Measurements from ENCODE around the gene GAD2.

The GAD2 gene

DNA sequence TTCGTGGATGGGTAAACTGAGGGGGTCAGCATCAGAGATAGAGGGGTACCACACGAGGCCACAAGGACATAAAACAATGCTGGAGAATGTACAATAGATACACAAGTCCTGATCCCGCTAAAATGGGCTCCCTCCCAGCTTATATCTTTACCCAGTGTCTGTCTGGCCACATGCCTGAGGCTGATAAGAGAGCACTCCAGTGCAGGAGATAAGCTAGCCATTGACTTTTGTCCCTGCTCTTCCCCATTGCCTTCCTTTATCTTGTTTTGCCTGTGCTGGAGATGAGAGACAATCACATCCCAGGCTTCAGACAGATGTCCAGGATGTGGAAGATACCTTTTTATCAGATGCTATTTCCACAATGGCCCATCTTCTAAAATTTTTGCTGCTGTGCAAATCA, 6.0 kb downstream of the GAD2 start:
- no peak for DNase-seq (ENCODE audit: low spot score)

DNA sequence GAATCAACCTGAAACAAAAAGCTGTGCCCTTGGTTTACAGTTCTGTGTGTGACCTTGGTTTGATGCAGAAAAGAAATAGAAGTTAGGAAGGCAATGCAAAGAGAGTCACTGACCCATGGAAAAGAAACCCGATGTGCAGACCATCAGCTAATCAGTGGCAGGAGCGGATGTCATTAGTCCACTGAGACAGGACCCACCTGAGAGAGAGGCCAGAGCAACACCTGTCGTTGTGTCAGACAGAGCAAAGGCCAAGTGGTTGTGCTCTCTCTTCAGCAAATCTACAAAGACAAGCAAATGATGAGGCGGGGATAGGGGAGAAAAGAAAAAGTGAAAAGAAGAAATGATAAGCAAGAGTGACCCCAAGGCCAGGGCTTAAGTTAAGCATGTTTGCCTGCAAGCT, 8.7 kb downstream of the GAD2 start:
- DNase-seq (ENCODE audit: low spot score), result no peak

GRCh38 chr10:26227786-26228185, 11.2 kb downstream of the GAD2 start:
- no peak for DNase-seq (ENCODE audit: low spot score)

DNA sequence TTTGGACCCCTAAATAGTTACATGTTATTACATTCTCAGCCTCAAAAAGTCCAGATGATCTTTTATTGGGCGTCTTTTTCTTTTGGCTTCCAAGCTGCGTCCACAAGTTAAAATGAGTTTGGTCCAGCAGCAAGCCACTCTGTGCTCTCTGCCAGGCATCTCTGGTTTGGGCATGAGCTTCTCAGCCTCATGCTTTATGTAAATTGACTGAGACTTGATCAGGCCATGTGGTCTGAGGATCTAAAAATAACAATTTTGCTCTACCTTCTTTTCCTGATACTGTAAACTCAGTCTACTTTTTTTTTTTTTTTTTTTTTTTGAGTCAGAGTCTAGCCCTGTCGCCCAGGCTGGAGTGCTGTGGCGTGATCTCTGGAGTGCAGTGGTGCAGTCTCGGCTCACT, 15.6 kb downstream of the GAD2 start:
- DNase-seq (ENCODE audit: low spot score), result no peak

DNA sequence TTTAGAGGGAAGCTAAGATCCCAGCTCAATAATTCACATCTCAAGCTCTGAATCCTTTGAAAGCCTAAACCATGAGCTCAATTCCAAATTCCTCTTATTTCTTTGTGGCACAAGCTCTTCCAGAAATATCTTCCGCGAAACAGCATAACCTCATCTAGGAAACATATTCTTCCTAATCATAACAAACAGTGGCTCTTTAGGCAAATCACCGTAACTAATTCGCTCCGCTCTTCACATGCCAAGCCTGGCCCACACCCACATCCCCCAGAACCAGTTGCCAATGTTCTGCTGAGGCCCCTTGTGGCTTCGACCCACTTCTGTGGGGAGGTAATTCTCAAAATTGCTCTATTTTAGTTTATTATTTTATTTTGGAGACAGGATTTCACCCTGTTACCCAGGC, 19.2 kb downstream of the GAD2 start:
- DNase-seq (ENCODE audit: low spot score), result no peak

- DNase-seq (ENCODE audit: low spot score), result no peak
These were observed 21.8 kb downstream of the GAD2 start for GRCh38 chr10:26238378-26238777.

DNA sequence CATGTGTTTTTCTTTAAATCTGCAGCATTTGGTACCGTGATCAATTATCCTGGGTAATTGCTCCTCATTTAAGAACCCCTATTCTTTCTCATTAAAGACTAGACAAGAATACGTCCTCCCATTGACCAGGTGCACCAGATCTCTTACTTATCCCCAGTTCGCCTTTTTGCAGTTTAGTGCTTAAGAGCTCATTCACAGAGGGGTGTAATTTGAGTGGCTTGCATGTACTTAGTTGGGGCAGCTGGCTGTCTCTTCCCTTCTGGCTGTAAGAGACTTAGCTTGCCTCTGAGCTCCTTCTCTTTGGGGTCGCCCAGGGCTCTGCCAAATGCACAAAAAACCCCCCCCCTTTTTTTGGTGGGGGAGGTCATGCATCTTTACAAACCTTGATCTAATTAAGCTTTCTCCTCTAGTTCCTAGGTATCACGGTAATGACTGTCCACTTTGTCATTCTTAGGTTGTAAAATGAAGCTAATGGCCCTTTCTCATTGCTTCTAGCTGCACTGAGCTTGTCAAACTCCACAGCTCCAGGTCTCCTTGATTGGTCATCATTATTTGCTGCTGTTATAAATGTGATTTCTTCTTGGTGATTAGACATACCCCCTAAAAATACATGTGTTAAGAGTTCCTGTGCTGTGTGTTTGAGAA, 26.3 kb downstream of the GAD2 start:
- DNase-seq (ENCODE audit: low spot score), result no peak

DNA sequence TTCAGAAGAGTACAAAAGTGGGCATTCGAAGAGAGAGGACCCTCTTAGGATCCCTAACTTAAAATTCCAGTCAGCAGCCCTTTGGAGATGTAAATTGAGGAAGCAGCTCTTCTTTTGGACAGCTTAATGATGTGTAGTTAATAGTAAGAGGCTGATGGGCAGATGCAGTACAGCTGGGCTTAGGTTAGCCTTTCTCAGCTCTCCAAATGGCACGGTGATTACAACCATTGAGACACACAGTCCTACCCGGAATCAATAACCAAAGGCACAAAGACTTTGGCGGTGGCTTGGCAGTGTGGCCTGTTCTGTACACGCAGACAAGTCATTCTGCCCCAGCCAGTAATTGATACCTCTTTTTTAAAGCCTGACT, 26.8 kb downstream of the GAD2 start:
- no peak for DNase-seq (ENCODE audit: low spot score)

DNA sequence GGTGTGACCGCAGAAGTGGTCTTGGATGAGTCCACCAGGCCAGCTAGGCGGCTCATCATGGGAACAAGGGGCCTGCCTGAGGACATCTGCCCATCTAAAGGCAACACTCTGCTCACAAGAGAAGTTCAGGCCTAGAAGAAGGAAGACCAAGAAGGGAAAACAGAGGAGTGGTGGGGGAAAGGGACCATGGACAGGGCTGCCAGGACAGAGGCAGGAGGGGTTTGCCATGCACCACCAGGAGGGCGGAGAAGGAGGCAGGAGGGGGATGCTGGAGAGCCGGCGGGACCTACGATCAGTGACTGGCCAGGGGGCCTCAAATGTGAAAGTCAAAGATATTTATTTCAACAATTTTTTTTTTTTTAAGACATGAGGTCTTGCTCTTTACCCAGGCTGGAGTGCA, 33.1 kb downstream of the GAD2 start:
- DNase-seq (ENCODE audit: low spot score), result no peak

DNA sequence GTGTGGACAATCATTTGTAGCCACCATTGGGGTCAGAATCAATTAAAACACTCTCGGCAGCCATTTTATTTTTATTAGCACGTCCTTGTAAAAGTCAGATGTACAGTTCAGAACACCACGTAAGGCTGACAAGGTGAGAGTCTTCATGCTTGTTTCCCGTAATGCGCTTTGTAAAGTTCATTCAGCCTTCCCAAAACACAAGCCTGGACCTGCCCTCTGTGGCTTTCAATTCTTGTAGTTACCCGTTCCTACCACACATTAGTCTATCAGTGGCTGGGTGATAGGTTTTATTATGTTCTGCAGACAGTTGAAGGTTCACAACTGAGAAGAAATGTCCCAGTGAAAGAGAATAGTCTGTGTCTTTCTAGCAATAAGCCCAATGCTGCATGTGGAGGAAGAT, 35.4 kb downstream of the GAD2 start:
- no peak for DNase-seq (ENCODE audit: low spot score)

DNA sequence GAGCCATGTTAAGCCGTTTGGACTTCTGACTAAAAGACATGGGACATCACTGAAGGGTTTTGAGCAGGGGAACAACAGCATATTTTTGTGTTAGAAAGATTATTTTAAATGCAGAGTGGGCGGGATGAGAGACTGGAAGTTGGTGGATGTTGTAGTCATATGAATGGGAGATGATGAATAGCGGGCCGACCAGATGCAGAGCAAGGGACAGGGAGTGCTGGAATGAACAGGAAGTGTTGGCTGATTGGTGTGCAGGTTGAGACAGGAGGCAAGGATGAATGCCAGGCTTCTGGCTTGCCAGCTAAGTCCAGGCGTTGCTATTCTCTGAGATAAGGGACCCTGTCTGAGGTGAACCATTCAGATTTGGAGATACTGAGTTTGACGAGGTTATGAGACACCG, 38.0 kb downstream of the GAD2 start:
- DNase-seq (ENCODE audit: low spot score), result no peak

DNA sequence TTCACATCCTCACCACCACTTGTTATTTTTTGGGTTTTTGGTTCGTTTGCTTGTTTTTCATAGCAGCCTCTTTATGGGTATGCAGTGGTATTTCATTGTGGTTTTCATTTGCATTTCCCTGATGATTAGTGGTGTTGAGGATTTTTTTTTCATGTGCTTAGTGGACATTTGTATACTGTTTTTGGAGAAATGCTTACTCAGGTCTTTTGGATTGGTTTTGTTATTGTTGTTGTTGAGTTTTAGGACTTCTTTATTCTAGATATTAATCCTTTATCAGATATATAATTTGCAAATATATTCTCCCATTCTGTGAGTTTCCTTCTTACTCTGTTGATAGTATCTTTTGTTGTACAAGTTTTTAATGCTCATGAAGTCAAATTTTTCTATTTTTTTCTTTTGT, 42.8 kb downstream of the GAD2 start:
- no peak for DNase-seq (ENCODE audit: low spot score)

- DNase-seq (ENCODE audit: low spot score), result no peak
These were observed 53.2 kb downstream of the GAD2 start for GRCh38 chr10:26269754-26270153.

DNA sequence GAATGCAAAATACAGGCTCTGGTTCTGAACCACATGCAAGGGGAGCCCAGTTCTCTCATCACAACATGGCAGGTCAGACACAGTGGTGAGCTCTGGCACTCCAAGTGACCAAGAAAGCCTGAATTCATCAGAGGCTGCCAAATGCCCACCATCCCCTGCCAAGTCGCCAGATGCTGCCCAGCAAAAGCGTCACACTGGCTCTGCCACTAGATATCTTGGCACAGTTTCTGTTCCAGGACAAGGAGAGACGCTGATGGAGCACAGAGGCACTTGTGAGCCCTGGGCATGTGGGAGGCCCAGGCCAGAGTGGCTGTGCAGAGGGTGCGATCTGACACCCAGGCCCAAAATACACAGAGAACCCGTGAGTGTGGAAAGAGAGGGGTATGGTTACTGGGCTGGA, 57.8 kb downstream of the GAD2 start:
- DNase-seq (ENCODE audit: low spot score), result peak; percentile 50

DNA sequence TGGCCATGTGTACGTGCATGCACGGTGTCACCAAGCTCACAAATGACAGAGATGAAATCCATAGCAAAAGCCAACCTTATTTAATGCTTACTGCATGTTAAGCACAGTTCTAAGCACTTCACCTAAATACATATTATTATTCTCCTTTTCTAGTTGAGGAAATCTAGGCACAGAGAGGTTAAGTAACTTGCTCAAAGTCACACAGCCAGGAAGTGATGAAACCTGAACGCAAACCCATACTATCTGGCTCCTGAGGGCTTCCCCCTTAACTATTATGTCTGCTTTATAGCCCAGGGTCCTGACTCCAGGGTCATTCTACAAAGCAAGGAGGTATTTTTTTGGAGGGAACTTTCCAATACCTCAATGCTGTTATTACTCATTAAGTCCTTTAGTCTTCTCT, 61.7 kb downstream of the GAD2 start:
- no peak for DNase-seq (ENCODE audit: low spot score)

DNA sequence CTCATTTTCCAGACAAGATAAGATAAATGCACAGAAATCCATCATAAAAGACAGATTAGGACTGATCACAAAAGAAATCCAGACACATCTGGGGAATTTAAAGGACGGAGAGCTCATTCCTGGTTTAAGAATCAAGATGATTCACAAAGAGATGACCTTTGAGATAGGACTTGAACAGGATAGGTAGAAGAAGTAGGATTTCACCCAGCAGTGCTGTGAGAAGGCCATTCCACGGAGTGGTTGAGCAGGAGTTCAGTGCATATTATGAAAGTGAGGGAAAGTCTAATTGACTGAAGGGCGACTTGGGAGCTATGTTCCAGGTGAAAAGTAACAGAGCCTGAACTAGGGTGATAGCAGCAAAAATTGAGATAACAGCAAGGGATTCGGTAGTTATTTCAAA, 73.7 kb downstream of the GAD2 start:
- no peak for DNase-seq (ENCODE audit: low spot score)

DNA sequence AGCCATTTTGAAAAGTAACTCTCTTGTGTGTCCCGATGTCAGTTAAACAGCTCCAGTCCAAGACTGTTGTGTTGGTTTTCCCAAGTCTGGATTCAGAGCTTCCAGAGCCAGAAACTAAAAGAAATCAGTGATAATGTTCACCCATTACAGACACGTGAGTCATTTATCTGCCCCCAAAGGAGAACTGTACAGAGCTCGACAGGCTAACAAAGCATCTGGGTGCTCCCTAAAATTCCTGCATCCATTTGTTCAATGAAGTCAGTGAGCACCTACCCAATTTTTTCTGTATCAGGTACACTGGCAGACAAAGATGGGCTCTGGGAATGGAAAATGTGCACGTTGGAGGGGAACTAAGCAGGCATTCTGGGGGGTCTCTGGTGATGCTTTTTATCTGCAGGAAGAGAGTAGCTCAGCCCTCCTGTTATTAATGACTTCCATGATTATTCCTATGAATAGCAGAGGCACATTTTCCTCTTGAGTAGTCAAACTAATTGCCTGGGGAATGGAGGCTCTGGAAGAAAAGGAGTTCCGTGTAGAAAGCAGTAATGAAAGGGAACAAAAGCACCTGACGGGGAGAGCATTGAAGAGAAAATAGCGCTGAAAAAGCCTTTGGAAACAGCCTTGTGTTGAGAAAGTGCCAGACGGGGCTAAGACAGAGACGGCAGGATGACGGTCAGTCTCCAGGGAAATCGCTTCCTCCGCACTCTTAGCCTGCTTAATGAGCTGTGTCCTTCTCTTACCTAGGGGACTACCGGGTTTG, 75.3 kb downstream of the GAD2 start:
- no peak for DNase-seq (ENCODE audit: low spot score)

DNA sequence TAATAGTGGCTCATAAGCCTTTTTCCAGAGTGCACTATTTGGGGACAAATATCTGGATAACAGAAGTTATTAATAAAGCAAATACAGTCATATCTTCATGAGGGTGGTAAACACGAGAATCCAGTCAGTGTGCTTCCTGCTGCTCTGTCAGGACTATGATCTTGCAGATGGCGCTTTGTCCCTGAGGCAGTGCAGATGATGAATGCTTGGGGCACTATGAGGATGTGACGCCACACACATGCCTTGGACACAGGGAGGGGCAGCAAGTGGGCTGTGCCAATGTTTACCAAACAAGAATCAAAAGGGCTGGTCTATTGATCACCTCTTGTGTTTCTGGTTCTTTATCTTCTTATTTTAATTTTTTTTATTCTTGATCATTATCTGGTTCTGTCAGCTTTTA, 79.8 kb downstream of the GAD2 start:
- no peak for DNase-seq (ENCODE audit: low spot score)

- DNase-seq (ENCODE audit: low spot score), result no peak
These were observed 83.4 kb downstream of the GAD2 start for GRCh38 chr10:26300001-26300400.

- no peak for DNase-seq (ENCODE audit: low spot score)
These were observed 86.8 kb downstream of the GAD2 start for GRCh38 chr10:26303366-26303765.

GRCh38 chr10:26310361-26310760, 93.8 kb downstream of the GAD2 start:
- no peak for DNase-seq (ENCODE audit: low spot score)

- no peak for DNase-seq (ENCODE audit: low spot score)
These were observed 94.9 kb downstream of the GAD2 start for GRCh38 chr10:26311383-26311940.

DNA sequence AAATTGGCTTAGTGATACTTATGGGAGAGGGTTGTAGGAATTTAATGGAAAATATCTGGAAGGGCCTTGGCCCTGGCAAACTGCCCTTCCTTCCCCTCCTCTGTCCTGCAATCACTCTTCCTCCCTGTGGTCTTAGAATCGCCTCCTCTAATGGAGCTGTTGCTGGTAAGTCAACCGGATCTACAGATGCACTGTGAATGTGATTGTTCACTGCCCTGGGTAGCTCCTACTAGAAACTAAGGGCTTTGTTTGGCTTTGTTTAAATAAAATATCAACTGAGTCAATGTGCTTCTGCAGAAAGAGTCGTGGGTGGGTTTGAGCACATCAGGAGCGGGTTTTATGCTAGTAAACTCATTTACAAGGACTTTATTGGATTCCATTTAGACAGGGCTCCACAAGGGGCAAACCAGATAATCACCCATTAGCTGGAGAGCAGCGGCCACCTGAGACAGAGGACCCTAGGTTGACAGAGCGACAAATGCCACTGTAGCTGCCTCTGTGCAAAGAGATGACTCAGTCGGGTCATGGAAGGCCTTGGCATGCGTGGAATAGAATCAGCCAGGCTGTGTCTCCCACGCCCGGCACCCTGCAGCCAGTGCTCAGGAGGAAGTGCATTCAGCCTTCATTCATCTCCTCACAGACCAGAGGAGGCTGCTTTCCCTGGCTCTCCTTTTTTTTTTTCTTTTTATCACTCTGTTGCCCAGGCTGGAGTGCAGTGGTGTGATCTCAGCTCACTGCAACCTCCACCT, 97.9 kb downstream of the GAD2 start:
- no peak for DNase-seq (ENCODE audit: low spot score)

All from putamen (tissue), 1 donor.